RPMI7951 (cell line): ENCODE results near the gene BCL2L15. TPM values are rescaled to one million over a fixed set of nuclear protein-coding genes. Genes with fewer than 3 reads are reported as not detected.
A peak's percentile ranks its signal among the peaks of the same experiment; 100 is the strongest.
"Not testable (repeated sequence)": the region's sequence is repeated elsewhere in the genome, so short reads cannot be mapped to it uniquely, and the experiment has no call there.

Experiments used
- DNase-seq: peaks from one replicate; pipeline ENCODE4 v3.0.0-alpha.2; 2012; ENCODE audit warnings: low read depth
- total RNA-seq: library from RNA; depleted of rRNA; stranded (reverse); fragments of >200 nt; shearing (Covaris generic); gene quantifications from 2 replicates; pipeline ENCODE4 v1.2.3, GENCODE V29; 2014

Gene BCL2L15
- total RNA-seq, 1 experiment from 2014 or later, result not detected

GRCh38 chr1:113871597-113872113 lies 15.7 kb downstream of the BCL2L15 start, which contains the start of gene PTPN22:
Gene PTPN22 (minus strand): TSS chr1:113871712.
- peak; percentile 90 for DNase-seq

DNA sequence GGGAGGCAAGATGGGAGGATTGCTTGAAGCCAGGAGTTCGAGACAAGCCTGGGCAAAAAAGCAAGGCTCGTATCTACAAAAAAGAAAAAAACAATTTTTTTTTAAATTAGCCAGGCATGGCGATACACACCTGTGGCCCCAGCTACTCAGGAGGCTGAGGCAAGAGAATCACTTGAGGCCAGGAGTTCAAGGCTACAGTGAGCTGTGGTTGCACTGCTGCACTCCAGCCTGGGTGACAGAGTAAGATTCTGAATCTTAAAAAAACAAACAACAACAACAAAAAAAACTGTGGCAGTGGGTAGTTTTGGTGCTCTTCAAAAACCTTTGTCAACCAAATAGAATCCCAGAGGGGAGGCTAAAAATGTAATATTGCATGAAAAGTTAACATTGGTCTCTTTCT lies 16.6 kb downstream of the BCL2L15 start:
- DNase-seq, result no peak

- DNase-seq, result peak; percentile 65
Measured at GRCh38 chr1:113868387-113869083, 18.8 kb downstream of the BCL2L15 start.

DNA sequence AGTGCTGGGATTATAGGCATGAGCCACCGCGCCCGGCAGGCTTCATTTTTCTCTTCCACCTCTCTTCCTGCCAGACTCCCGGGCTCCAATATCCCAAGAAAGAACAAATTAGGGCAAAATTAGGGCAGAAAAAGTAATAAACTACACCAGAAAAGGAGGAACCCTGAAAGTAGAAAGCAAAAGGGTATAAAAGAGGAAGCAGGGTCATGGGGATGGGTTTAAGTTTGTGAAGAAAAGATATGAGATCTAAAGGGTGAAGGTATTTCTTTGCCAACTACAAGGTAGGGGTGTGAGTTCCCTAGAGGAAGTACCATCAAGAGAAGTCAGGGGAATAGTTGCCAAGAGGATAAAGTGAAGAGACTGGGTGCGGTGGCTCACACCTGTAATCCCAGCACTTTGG lies 25.7 kb downstream of the BCL2L15 start:
- no peak for DNase-seq

GRCh38 chr1:113860891-113861290 lies 26.5 kb downstream of the BCL2L15 start:
- peak; percentile 49 for DNase-seq

- DNase-seq, result no peak
Measured at GRCh38 chr1:113859478-113860175, 27.8 kb downstream of the BCL2L15 start.

- no peak for DNase-seq
Measured at GRCh38 chr1:113858982-113859381, 28.4 kb downstream of the BCL2L15 start.

DNA sequence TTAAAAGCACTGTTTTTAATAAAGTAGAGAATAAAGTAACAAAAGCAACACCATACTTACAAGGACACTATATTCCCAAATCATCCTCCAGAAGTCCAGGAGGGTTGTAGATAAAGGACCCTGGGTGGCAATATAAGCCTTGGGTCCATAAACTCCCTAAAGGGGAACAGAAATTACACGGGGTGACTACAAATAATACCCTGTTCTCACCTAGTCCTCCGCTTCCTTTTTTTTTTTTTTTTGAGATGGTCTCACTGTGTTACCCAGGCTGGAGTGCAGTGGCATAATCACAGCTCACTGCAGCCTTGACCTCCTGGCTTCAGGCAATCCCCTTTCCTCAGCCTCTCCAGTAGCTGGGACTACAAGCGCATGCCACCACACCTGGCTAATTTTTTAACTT lies 29.0 kb downstream of the BCL2L15 start:
- DNase-seq, result no peak

DNA sequence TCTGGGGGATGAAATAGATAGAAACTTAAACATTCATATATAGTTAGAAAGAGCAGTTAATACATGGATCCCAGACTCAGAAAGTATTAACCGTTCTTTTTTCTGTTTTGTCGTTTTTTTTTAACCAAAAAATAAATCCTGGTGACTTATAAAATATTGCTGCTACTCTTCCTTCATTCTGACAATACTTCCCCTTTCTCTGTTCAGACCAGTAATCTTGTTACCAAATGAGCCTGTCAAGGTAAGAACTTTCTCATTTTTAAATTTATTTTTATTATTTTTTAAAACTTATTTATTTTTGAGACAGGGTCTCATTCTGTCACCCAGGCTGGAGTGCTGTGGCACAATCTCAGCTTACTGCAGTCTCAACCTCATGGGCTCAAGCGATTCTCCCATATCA lies 29.6 kb downstream of the BCL2L15 start:
- DNase-seq, result no peak

- no peak for DNase-seq
Measured at GRCh38 chr1:113856401-113856790, 31.0 kb downstream of the BCL2L15 start.

- DNase-seq, result no peak
Measured at GRCh38 chr1:113855630-113856400, 31.6 kb downstream of the BCL2L15 start.

- no peak for DNase-seq
Measured at GRCh38 chr1:113854234-113854633, 33.1 kb downstream of the BCL2L15 start.

- not testable (repeated sequence) for DNase-seq
Measured at GRCh38 chr1:113852694-113853093, 34.7 kb downstream of the BCL2L15 start.

- no peak for DNase-seq
Measured at GRCh38 chr1:113850127-113850796, 37.1 kb downstream of the BCL2L15 start.

- no peak for DNase-seq
Measured at GRCh38 chr1:113849072-113849471, 38.3 kb downstream of the BCL2L15 start.

DNA sequence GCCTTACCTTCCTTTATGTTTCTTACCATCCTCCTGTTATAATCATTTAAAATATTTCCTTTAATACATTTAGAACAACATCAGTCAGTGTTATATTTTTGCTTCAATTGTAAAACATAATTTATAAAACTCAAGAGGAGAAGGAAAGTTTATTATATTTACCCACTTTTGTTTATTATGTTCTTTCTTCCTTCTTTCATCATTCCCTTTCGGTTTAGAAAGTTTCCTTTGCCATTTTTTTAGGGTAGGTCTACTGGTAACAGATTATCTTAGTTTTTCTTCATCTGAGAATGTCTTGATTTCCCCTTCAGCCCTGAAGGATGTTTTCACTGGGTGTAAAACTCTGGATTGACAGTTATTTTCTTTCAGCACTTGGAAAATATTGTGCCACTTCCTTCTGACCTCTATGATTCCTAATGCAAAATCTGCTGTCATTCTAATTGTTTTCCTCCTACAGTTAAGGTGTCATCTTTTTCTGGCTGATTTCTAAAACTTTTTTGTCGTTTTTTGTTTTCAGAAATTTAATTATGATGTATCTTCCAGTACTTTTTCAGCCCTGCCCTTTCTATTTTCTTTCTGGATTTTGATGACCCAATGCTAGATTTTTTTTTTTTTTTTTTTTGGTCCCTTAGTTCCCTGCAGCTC lies 40.9 kb downstream of the BCL2L15 start:
- DNase-seq, result no peak

GRCh38 chr1:113836534-113836933 lies 50.8 kb downstream of the BCL2L15 start:
- no peak for DNase-seq

DNA sequence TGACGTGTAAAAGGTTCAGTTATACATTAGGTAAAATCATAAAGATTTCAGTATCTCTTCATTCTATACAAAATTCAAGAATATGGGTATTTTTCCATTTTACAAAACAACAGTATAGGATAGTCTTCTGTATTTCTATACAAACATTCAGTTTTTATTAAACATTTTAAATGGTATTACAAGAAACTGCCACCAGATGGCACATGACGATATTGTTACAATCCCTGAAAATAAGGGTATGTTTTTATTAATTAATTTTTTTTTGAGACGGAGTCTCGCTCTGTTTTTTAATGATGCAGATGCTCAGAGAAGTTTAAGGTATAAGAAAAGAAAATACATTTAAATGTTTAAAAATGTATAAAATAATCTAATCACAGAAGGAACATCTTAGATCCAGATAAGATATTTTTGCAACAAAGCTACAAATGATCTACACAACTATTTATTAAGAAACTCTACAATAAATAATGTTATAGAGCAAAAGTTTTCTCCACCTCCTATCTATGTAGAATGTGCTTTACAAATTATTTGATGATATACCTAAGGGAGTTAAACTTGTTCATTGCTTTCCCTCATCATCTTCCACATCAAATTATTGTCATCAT lies 51.6 kb downstream of the BCL2L15 start:
- peak; percentile 53 for DNase-seq

GRCh38 chr1:113834716-113835115 lies 52.7 kb downstream of the BCL2L15 start:
- no peak for DNase-seq
